PFSK-1 (cell line): ENCODE results near the gene ANKRD17.

ENCODE experiments used
- FOXP2 ChIP-seq: optimal IDR thresholded peaks from 2 replicates; pipeline ENCODE3; 2011; ENCODE audit warnings: borderline replicate concordance, control low read depth, inconsistent platforms; ENCODE audit not compliant: insufficient read depth; ENCODE audit errors: extremely low read length, extremely low read depth
- POLR2AphosphoS5 ChIP-seq: IDR thresholded peaks from 2 replicates; pipeline ENCODE4 v1.6.1; 2012; ENCODE audit warnings: low read depth, mild to moderate bottlenecking, control low read depth, low read length, moderate library complexity
- REST ChIP-seq, 2 experiments: IDR thresholded peaks; 2 replicates each; pipeline versions ENCODE4 v1.6.1 to v1.8.0; 2011 to 2012; ENCODE audit warnings: low read depth in 2 of 2, low read length in 2 of 2, control low read depth in 1 of 2, inconsistent platforms in 1 of 2, mild to moderate bottlenecking in 1 of 2, moderate library complexity in 1 of 2; ENCODE audit not compliant: insufficient read depth in 1 of 2
- SIN3A ChIP-seq: IDR thresholded peaks from 2 replicates; pipeline ENCODE4 v1.6.1; 2012; ENCODE audit warnings: mild to moderate bottlenecking, low read length, moderate library complexity, borderline replicate concordance; ENCODE audit not compliant: insufficient read depth
- TAF1 ChIP-seq: IDR thresholded peaks from 2 replicates; pipeline ENCODE4 v1.6.1; 2012; ENCODE audit warnings: low read length, control low read depth, borderline replicate concordance; ENCODE audit not compliant: insufficient read depth

The ANKRD17 gene

GRCh38 chr4:73299548-73300280 lies 41.1 kb upstream of the ANKRD17 start:
- no peak for TF ChIP-seq REST (IDR thresholded peaks at IDR 0.05; ENCODE audit: insufficient read depth in 1 of 2, low read depth in 2 of 2, low read length in 2 of 2)
- TF ChIP-seq FOXP2: no peak
- no peak for TF ChIP-seq POLR2AphosphoS5
- TF ChIP-seq SIN3A: no peak
- TF ChIP-seq TAF1: no peak

- TF ChIP-seq REST (IDR thresholded peaks at IDR 0.05; ENCODE audit: insufficient read depth in 1 of 2, low read depth in 2 of 2, low read length in 2 of 2) (no peak), TAF1 (no peak), SIN3A (no peak), FOXP2 (no peak), POLR2AphosphoS5 (no peak)
Measured at GRCh38 chr4:73281982-73282381, 23.4 kb upstream of the ANKRD17 start.

GRCh38 chr4:73281396-73281795 lies 22.8 kb upstream of the ANKRD17 start:
- TF ChIP-seq POLR2AphosphoS5 (no peak), REST (IDR thresholded peaks at IDR 0.05; ENCODE audit: insufficient read depth in 1 of 2, low read depth in 2 of 2, low read length in 2 of 2) (no peak), FOXP2 (no peak), SIN3A (no peak), TAF1 (no peak)

GRCh38 chr4:73277201-73277600 lies 18.6 kb upstream of the ANKRD17 start:
- TF ChIP-seq POLR2AphosphoS5 (no peak), REST (IDR thresholded peaks at IDR 0.05; ENCODE audit: insufficient read depth in 1 of 2, low read depth in 2 of 2, low read length in 2 of 2) (no peak), FOXP2 (no peak), TAF1 (no peak)

DNA sequence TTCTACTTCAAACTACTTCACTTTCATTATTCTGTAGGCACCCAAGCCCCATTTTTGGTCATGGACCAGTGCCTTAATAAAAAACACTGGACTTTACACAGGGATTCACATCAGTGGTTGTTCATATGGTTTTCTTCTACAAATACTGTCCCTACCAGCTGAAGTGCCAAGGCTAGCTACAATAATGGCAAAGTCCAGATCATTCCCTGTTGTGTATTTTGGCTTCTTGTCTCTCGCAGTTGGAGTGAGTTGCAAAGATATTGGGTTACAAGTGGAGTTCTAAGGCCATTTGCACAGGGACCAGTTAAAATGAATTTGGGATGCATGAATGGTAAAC lies 16.7 kb upstream of the ANKRD17 start:
- TF ChIP-seq POLR2AphosphoS5: no peak
- no peak for TF ChIP-seq REST (IDR thresholded peaks at IDR 0.05; ENCODE audit: insufficient read depth in 1 of 2, low read depth in 2 of 2, low read length in 2 of 2)
- TF ChIP-seq TAF1: no peak
- TF ChIP-seq FOXP2: no peak
